Measurements from ENCODE around the gene ARAP3. TPM values are rescaled to one million over a fixed set of nuclear protein-coding genes. Genes with fewer than 3 reads are reported as not detected.

ARAP3 gene
- total RNA-seq, 1 donor: 6.2 TPM

DNA sequence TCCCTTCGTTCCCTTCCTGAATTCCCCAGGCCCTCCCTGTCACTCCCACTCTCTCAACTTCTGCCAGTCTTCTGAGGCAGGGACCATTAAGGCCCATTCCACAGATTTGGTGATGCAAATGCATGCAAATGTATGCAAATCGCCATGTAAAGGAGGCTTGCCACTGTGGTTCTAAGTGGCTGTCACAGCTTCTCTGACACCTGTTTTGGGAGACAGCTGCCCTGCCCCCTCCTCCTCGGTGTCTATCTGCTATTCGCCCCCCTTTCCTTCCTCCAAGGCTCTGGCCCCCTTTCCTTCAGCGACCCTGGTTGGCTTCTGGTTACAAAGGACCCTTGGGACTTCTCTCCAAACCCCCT, 10.5 kb upstream of the ARAP3 start:
- TF ChIP-seq, protein P1, sequence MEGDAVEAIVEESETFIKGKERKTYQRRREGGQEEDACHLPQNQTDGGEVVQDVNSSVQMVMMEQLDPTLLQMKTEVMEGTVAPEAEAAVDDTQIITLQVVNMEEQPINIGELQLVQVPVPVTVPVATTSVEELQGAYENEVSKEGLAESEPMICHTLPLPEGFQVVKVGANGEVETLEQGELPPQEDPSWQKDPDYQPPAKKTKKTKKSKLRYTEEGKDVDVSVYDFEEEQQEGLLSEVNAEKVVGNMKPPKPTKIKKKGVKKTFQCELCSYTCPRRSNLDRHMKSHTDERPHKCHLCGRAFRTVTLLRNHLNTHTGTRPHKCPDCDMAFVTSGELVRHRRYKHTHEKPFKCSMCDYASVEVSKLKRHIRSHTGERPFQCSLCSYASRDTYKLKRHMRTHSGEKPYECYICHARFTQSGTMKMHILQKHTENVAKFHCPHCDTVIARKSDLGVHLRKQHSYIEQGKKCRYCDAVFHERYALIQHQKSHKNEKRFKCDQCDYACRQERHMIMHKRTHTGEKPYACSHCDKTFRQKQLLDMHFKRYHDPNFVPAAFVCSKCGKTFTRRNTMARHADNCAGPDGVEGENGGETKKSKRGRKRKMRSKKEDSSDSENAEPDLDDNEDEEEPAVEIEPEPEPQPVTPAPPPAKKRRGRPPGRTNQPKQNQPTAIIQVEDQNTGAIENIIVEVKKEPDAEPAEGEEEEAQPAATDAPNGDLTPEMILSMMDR (IDR thresholded peaks at IDR 0.05; ENCODE audit: insufficient read depth, low read length): no peak
- DNase-seq (ENCODE audit: low read depth): no peak
- H3K4me3 ChIP-seq (ENCODE audit: low read depth, low read length): peak overlapping the region; percentile 60

DNA sequence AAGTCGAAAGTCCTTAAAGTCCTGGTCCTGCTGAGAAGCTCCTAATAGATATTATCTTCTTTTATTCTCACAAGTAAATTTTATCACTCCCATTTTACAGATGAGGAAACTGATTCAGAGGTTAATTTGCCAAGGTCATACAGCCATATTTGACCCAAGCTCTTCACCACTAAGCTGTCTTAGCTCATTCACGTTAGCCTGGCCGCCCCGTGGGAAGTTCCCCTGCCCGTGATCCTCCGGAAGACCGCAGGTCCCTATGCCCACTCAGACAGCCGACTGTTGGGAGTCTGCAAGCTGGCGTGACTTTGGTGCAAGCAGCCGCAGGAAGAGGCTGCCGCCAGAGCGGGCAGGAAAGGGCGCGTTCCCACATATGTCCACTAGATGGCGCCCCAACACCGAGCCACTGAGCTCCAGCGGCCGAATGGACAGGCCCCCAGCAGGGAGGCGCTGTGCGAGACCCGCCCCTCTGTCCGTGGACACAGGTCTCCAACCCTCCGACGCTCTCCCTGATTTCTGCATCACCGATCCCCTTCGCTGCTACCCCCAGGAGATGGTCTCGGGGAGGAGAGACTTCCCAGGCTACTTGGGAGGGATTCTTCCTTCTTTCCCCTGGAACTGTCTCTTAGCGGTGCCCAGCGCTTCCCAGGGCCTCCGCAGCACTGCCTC, 10.0 kb upstream of the ARAP3 start:
- peak; percentile 71 for DNase-seq (ENCODE audit: low read depth)
- TF ChIP-seq, protein P1 (IDR thresholded peaks at IDR 0.05; ENCODE audit: insufficient read depth, low read length): peak; percentile 91
- H3K4me3 ChIP-seq (ENCODE audit: low read depth, low read length): peak overlapping the region; percentile 60

DNA sequence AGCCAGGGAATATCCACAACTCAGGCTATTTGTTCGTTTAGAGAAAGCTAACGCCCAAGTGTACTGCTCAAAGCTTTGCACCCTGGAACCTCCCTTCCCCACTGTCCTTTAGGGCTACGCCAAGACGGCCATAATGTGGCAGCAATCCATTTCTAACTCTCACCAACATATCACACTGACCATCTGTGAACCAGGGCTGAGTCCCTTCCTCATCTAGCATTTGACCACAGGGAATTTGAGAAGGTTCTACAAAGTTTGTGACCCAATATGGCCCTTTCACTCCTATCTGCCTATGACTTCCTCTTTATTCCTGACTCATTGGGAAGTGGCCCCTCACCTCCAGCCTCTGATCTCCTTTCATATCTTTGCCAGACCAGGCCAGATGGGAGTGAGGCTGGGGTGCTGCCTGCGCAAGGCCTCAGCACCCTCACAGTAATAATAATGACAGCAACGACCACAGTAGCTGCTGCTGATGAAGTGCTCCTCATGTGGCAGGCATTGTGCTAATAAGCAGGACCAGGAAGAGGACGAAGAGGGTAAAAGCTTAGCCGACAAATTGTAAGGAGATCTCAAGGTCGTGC, 9.3 kb upstream of the ARAP3 start:
- TF ChIP-seq, protein P1 (IDR thresholded peaks at IDR 0.05; ENCODE audit: insufficient read depth, low read length): no peak
- no peak for DNase-seq (ENCODE audit: low read depth)

DNA sequence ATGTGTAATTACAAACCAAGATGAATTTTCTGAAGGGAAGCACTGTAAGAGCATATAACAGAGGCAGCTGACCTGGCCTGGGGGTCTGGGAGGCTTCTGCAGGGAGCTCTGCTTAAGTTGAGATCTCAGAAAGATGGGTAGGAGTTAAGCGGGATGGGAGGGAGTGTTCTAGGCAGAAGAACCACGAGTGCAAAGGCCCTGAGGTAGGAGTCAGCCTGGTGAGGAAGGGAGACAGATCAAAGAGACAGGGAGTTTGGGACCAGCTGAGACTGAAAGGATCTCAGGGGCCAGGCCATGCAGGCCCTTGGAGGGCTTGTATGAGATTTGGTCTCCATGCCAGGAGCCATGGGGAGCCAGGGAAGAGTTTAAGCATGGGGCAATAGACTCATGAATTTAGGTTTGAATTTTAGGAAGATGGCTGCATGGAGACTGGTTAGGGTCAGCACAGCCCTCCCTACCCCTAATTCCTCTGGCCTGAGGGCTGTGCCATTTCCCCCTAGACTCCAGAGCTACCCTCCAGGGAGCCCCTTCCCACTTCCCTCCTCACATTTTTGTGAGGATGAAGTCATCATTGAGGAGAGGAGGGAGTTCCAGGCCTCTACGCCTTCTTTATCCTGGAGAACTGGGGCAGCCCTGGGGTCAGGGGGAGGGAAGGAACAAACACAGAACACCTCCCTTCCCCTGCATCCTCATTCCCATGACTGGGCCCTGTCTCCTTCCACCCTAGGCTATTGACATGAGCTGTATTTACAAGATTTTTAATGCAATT, 4.8 kb upstream of the ARAP3 start:
- no peak for DNase-seq (ENCODE audit: low read depth)
- TF ChIP-seq, protein P1 (IDR thresholded peaks at IDR 0.05; ENCODE audit: insufficient read depth, low read length): no peak

More for the DNA sequence above, 9.3 kb upstream of the ARAP3 start:
- no peak overlapping the region for H3K4me3 ChIP-seq (ENCODE audit: low read depth, low read length)

DNA sequence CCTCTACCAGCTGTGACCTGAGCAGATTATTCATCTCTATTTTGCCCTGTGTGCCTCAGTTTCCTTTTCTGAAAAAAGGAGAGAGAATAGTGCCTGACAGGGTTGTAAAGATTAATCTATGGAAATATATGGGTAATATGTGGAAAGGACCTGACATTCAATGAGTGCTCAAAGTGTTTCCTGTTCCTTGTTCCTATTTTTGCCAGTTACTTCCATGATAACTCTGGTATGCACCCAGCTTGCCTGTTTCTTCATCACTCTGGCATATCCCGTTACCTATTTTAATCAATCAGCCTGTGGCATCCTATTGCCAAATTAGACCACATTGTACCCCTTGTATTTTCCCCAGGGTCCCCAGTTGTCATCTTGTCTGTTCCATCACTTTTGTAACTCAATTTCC, 3.6 kb upstream of the ARAP3 start:
- H3K4me3 ChIP-seq (ENCODE audit: low read depth, low read length): no peak overlapping the region
- TF ChIP-seq, protein P1 (IDR thresholded peaks at IDR 0.05; ENCODE audit: insufficient read depth, low read length): no peak
- no peak for DNase-seq (ENCODE audit: low read depth)

More for the DNA sequence above, 4.8 kb upstream of the ARAP3 start:
- no peak overlapping the region for H3K4me3 ChIP-seq (ENCODE audit: low read depth, low read length)

DNA sequence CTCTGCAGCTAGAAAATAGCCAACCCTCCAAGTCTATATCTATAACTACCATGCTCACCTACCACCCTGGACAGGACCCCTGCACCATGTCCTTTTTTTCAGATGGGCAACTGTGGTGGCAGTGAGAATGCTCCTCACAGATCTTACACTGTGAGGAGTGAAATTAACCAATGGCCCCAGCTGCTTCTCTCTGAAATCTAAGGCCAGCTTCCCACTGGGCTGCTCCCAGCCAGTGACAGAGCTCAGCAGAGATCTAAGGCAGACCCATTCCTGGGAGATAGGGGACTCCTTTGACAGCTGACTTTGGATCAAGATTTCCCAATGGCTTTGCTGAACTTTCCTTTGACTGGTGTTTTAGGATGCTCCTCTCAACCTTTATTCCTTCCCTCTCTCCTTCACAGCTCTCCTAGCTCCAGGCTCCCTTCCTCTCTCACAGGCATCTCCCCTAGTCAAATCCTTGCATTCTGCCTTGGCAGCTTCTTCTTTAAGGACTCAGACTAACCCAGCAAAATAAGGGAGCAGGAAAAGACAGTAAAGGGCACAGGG, 1.6 kb upstream of the ARAP3 start:
- TF ChIP-seq, protein P1 (IDR thresholded peaks at IDR 0.05; ENCODE audit: insufficient read depth, low read length): no peak
- no peak overlapping the region for H3K4me3 ChIP-seq (ENCODE audit: low read depth, low read length)
- DNase-seq (ENCODE audit: low read depth): no peak
